Duodenal mucosa (tissue), 2 donors: ENCODE measurements around the gene MTCL1.

Source experiments
- H3K27ac ChIP-seq: one replicate; pipeline ENCODE4 v1.7.0; 2013; ENCODE audit warnings: low read depth, low read length
- H3K27me3 ChIP-seq, 2 donors: one replicate each; pipeline ENCODE4 v1.7.0; 2013; ENCODE audit warnings: low read length in 2 of 2, control low read depth in 1 of 2; ENCODE audit not compliant: insufficient read depth in 2 of 2, control insufficient read depth in 1 of 2
- H3K36me3 ChIP-seq, 2 donors: one replicate each; pipeline ENCODE4 v1.7.0; 2013; ENCODE audit warnings: low read length in 2 of 2, control low read depth in 1 of 2; ENCODE audit not compliant: insufficient read depth in 2 of 2, control insufficient read depth in 1 of 2
- H3K4me1 ChIP-seq, 2 donors: one replicate each; pipeline ENCODE4 v1.7.0; 2013; ENCODE audit warnings: low read length in 2 of 2, control low read depth in 1 of 2; ENCODE audit not compliant: insufficient read depth in 2 of 2, control insufficient read depth in 1 of 2
- H3K4me3 ChIP-seq, 2 donors: one replicate each; pipeline ENCODE4 v1.7.0; 2013; ENCODE audit warnings: low read length in 2 of 2, low read depth in 1 of 2
- H3K9ac ChIP-seq, 2 donors: one replicate each; pipeline ENCODE4 v1.7.0; 2013; ENCODE audit warnings: low read length in 2 of 2, low read depth in 1 of 2
- H3K9me3 ChIP-seq, 2 donors: one replicate each; pipeline ENCODE4 v1.7.0; 2013; ENCODE audit warnings: low read length in 2 of 2, control low read depth in 1 of 2; ENCODE audit not compliant: control insufficient read depth in 1 of 2

MTCL1 gene

DNA sequence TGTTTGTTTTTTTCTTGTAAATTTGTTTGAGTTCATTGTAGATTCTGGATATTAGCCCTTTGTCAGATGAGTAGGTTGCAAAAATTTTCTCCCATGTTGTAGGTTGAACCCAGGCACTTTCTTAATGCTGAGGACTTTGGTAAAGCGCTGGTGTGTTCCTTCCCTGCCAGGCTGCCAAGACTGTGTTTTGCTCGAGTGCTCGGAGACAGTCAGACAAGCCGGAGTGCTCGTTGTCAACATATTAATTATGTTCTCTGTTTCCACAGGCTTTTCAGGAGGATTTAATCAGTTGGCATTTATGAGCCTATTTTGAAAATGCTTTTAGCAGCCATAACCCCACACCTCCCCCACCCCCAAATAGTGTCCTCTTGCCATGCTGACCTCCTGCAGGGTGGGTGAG, 6.4 kb downstream of the MTCL1 start:
- H3K4me1 ChIP-seq, result peaks cover 0 to 5% of the 10 kb centered on the region in 2 donors

DNA sequence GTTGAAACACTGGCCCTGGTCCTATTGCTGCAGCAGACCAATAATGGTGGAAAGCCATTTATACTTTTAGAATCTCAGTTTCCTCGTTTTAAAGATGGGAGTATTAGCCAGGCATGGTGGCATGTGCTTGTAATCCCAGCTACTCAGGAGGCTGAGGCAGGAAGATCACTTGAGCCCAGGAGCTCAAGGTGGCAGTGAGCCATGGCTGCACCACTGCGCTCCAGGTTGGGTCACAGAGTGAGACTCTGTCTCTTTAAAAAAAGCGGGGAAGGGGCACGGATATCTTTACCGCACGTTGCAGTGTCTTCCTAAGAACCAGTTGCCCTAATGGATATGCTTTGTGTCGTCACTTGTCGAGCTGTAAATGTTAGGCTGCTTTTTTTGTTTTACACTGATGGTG, 8.3 kb downstream of the MTCL1 start:
- no peaks in the 10 kb centered on the region for H3K9me3 ChIP-seq
- H3K27me3 ChIP-seq, result peaks cover 0 to 4% of the 10 kb centered on the region in 2 donors
- no peaks in the 10 kb centered on the region for H3K36me3 ChIP-seq
- H3K9ac ChIP-seq, result no peak overlapping the region
- H3K4me3 ChIP-seq, result no peak overlapping the region
- no peak overlapping the region for H3K27ac ChIP-seq
- peaks cover 7 to 13% of the 10 kb centered on the region in 2 donors for H3K4me1 ChIP-seq

More for the DNA sequence above, 6.4 kb downstream of the MTCL1 start:
- no peak overlapping the region for H3K27ac ChIP-seq
- no peaks in the 10 kb centered on the region for H3K9me3 ChIP-seq
- H3K4me3 ChIP-seq, result no peak overlapping the region
- peaks cover 12 to 13% of the 10 kb centered on the region in 2 donors for H3K27me3 ChIP-seq
- H3K9ac ChIP-seq, result no peak overlapping the region
- H3K36me3 ChIP-seq, result no peaks in the 10 kb centered on the region

DNA sequence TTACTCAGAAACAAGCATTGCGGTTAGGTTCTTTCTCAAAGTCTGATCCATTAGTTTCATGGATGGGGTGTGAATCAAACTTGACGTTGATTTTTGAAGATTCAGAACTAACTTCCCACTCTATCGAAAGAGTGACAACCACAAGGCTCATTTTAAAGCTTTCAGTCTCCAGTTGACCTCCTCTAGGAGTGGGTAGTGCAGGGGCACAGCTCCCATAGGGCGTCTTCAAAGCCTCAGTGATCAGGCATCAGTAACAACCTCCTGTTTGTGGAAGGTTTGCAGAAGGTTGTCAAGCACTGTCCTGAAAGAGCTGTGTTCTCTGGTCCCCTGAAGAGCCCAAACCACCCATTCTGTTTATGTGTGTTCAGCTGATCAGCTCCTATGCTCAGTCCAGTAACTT, 10.2 kb downstream of the MTCL1 start:
- Histone ChIP-seq H3K36me3 (no peaks in the 10 kb centered on the region), H3K27ac (no peak overlapping the region), H3K9me3 (no peaks in the 10 kb centered on the region), H3K27me3 (peaks cover 0 to 3% of the 10 kb centered on the region in 2 donors), H3K9ac (no peak overlapping the region), H3K4me3 (no peak overlapping the region), H3K4me1 (peaks cover 11 to 22% of the 10 kb centered on the region in 2 donors)

DNA sequence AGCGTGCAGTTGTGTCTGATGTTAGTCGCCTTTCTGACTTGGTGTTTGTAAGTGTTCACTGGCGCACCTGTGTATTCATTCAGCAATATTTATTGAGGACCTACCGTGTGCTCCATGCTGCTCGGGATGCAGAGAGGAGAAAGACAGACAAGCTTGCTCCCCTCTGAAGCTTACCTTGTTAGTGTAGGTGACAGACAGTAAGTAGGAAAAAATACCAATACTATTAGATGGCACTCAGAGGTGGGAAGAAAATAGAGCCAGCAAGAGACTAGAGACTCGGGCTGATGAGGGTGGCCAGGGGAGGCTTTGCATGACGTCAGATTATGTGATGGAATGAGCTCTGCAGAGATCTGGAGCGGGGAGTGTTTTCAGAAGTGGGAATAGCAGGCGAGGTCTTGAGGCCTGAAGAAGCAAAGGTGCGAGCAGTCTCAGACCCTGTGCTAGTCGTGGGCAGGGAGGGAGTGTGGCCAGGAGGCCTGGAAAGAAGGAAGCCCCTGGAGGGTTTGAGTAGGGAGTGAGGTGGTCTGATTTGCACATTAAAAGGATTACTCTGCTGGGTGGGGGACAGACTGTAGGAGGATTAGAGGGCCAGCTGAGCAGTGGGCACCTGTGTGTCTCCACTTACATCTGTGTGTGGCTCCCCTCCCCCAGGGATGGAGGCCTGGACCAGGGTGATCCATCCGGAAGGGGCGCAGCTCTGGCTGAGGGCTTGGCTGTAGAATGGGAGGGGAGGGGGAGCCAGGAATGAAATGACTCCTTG, 11.8 kb downstream of the MTCL1 start:
- H3K4me3 ChIP-seq, result no peak overlapping the region
- H3K9me3 ChIP-seq, result no peaks in the 10 kb centered on the region
- peaks cover 18 to 33% of the 10 kb centered on the region in 2 donors for H3K4me1 ChIP-seq
- no peak overlapping the region for H3K9ac ChIP-seq
- no peak overlapping the region for H3K27ac ChIP-seq
- peaks cover 0 to 3% of the 10 kb centered on the region in 2 donors for H3K27me3 ChIP-seq
- no peaks in the 10 kb centered on the region for H3K36me3 ChIP-seq

DNA sequence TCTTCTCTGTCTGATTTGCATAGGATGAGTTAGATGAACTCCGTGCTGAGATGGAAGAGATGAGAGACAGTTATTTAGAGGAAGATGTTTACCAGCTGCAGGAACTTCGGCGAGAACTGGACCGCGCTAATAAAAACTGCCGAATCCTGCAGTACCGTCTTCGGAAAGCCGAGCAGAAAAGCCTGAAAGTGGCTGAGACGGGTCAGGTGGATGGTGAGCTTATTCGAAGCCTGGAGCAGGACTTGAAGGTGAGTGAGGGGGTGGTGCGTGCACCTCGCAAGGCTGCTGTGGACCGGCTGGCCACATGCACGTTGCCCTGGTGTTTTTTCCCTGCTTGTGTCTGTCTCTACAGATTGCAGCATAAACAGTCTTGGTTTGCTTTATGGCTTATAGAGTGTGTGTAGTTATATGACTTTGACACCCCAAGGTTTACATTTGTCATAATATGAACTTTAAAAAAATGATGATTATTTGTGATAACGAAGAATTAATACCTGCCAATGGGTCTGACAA, 13.1 kb downstream of the MTCL1 start:
- Histone ChIP-seq H3K9me3 (no peaks in the 10 kb centered on the region), H3K4me1 (peaks cover 21 to 40% of the 10 kb centered on the region in 2 donors), H3K36me3 (no peaks in the 10 kb centered on the region), H3K27ac (no peak overlapping the region), H3K4me3 (no peak overlapping the region), H3K27me3 (peaks cover 0 to 3% of the 10 kb centered on the region in 2 donors), H3K9ac (no peak overlapping the region)

DNA sequence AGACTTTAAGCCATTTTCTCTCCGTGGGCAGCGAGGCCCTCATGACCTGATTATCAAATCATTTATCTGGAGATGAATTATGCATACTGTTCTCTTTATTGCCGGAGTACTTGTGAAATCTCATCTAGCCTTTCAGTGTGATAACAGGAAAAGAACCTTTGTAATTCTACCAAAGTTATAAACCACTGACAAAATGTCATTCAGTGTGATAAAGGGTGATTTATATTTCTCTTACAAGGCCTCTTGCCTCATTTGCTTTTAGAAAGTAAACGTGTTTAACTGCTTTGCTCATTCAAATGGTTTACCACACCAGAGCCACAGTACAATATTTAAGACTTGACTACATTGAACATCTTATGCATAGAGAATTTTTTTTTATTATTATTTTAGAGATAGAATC, 13.8 kb downstream of the MTCL1 start:
- Histone ChIP-seq H3K36me3 (no peaks in the 10 kb centered on the region), H3K9me3 (no peaks in the 10 kb centered on the region), H3K4me1 (peaks cover 26 to 44% of the 10 kb centered on the region in 2 donors), H3K27me3 (peaks cover 0 to 3% of the 10 kb centered on the region in 2 donors), H3K27ac (no peak overlapping the region), H3K4me3 (no peak overlapping the region), H3K9ac (no peak overlapping the region)

DNA sequence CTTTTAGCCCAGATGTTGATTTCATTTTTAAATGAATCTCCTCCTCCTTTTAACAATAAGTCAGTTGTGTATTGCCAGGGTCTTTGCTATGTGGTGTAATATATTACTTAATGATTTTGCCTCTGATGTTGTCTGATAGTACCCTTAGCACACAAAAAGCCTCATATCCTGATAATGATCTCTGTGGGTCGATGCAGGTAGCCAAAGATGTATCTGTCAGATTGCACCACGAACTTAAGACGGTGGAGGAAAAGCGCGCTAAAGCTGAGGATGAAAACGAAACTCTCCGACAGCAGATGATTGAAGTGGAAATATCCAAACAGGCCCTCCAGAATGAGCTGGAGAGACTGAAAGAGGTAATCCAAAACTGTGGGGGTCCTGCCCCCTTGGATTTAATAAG, 14.8 kb downstream of the MTCL1 start:
- Histone ChIP-seq H3K27me3 (peaks cover 0 to 3% of the 10 kb centered on the region in 2 donors), H3K27ac (no peak overlapping the region), H3K4me3 (no peak overlapping the region), H3K4me1 (peaks cover 26 to 49% of the 10 kb centered on the region in 2 donors), H3K9ac (no peak overlapping the region), H3K36me3 (no peaks in the 10 kb centered on the region), H3K9me3 (no peaks in the 10 kb centered on the region)

DNA sequence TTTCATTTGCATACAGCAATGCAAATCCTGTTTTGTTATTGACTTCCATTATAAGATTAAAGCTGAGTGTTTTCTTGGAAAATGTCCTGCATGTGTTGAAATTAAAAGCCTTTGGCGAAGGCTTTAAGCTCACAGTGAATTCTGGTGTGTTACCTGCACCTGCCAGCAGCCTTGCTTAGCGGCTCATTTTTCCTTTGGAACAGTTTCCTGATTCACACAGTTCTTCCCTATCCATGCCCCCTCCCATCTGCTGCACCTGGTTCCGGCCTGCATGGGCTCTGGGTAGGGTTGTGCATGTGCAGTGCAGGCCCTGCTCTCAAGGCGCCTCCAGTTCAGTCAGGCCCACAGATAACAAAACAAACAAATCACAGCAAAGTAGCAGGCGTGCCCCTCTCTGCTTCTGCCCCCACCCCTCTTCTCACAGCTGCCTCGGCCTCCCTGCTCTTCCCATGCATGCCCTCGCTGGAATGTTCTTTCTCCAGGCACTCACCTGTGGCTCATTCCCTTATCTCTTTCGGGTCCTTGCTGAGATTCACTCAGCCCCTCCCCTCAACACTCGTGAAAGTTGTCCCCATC, 15.8 kb downstream of the MTCL1 start:
- no peak overlapping the region for H3K4me3 ChIP-seq
- no peaks in the 10 kb centered on the region for H3K36me3 ChIP-seq
- no peak overlapping the region for H3K9ac ChIP-seq
- no peak overlapping the region for H3K27ac ChIP-seq
- no peaks in the 10 kb centered on the region for H3K27me3 ChIP-seq
- H3K4me1 ChIP-seq, result peaks cover 26 to 49% of the 10 kb centered on the region in 2 donors
- H3K9me3 ChIP-seq, result no peaks in the 10 kb centered on the region

DNA sequence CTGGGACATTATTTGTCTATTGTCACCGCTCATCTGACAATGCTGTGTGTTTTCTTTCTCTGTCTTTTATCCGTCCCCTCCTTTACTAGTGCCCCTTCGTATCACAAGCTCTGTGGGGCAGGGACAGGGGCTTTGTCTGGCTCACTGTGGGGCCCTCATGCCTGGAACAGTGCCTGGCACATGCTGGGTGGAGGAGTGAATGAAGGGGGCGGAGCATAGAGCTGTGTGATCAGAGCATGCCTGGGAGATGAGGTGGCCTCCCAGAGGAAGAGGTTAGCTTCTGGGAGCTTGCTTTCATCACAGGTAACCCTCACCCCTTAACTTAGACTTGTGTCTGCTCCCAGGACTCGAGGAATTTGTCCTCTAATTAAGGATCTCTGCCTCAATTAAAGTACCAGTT, 16.4 kb downstream of the MTCL1 start:
- Histone ChIP-seq H3K27me3 (no peaks in the 10 kb centered on the region), H3K36me3 (no peaks in the 10 kb centered on the region), H3K4me3 (no peak overlapping the region), H3K27ac (no peak overlapping the region), H3K9me3 (no peaks in the 10 kb centered on the region), H3K9ac (no peak overlapping the region), H3K4me1 (peaks cover 26 to 49% of the 10 kb centered on the region in 2 donors)
